Activated CD4-positive, alpha-beta memory T cell treated with anti-CD3 and anti-CD28 coated beads for 36 hours (primary cell): ENCODE data around the gene CFAP410. TPM values are rescaled to one million over a fixed set of nuclear protein-coding genes. Genes with fewer than 3 reads are reported as not detected.
"Not testable (repeated sequence)": the region's sequence is repeated elsewhere in the genome, so short reads cannot be mapped to it uniquely, and the experiment has no call there.

ENCODE experiments used
- CTCF ChIA-PET: fragments of 350-600 bp; sonication (Branson Sonifier 250); formaldehyde crosslinking; loops from one replicate; lab custom pipeline; 2021; ENCODE audit warnings: antibody characterized with exemption, inconsistent platforms; lab: Charles Lee
- POLR2A ChIA-PET: fragments of 350-600 bp; sonication (Branson Sonifier 250); formaldehyde crosslinking; loops from one replicate; lab custom pipeline; 2021; ENCODE audit warnings: antibody characterized with exemption; lab: Charles Lee
- DNase-seq: peaks from one replicate; pipeline ENCODE4 v3.0.0-alpha.2; 2020
- H3K27ac Mint-ChIP-seq: one replicate; pipeline ENCODE4 v1.8.0; 2021; ENCODE audit warnings: mixed read lengths
- H3K27me3 Mint-ChIP-seq: one replicate; pipeline ENCODE4 v1.8.0; 2021; ENCODE audit warnings: mixed read lengths
- H3K36me3 Mint-ChIP-seq: one replicate; pipeline ENCODE4 v1.8.0; 2021; ENCODE audit warnings: mixed read lengths
- H3K4me1 Mint-ChIP-seq: one replicate; pipeline ENCODE4 v1.8.0; 2021; ENCODE audit warnings: low read depth, mixed read lengths
- H3K4me3 Mint-ChIP-seq: one replicate; pipeline ENCODE4 v1.8.0; 2021; ENCODE audit warnings: mild to moderate bottlenecking, mixed read lengths
- H3K9me3 Mint-ChIP-seq: one replicate; pipeline ENCODE4 v1.8.0; 2021; ENCODE audit warnings: mixed read lengths
- intact Hi-C: fragments of 100-400 bp; cut with micrococcal nuclease; formaldehyde crosslinking; loops from one replicate; pipeline ENCODE4 v1.15.1; 2023
- total RNA-seq, 2 experiments: library from RNA; stranded (reverse); gene quantifications; one replicate each; pipeline ENCODE4 v1.2.3, GENCODE V29; 2021

Gene CFAP410
- total RNA-seq, 2 experiments from 2014 or later = 11.1 to 11.7 TPM

DNA sequence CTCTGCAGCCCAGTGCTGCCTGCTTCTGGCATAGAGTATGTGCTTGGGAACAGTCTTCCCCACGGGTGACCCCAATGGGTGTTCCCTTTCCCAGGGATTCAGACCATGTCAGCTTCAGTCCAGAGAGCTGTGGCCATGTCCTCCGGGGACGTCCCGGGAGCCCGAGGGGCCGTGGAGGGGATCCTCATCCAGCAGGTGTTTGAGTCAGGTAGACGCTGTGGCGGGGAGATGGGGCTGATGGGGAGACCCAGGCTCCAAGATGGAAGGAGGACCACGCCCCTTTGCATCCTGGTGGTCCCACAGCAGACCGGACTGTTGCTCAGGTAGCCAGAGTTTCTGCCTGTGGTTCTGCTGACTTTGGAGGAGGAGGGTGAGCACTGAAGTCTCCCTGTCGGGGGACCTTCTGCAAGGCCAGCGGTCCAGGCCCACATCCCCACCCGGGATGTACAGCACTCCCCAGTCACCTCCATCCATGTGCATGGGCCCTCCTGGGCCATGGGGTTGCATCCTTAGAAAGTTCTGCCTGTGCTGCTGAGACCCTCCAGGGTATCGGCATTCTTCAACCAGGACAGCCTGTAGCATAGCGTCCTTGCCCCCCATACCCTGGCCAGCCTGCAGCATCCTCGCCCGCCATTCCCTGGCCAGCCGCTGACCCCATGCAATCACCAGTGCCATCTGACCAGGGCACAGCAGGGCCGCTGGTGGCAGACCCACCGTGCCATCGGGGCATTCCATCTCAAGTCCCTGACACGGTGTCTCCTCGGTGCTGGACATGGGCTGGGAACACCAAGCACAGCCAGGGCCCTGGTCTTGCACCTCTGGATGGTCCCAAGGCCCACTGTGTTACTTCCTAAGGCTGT lies 50.7 kb downstream of the CFAP410 start:
- Mint-ChIP-seq H3K36me3 (no peaks in the 10 kb centered on the region), H3K9me3 (no peaks in the 10 kb centered on the region), H3K4me3 (no peak overlapping the region), H3K4me1 (no peaks in the 10 kb centered on the region), H3K27ac (no peak overlapping the region), H3K27me3 (peaks cover 3% of the 10 kb centered on the region)
- ChIA-PET POLR2A (no interaction called here), CTCF (interaction anchor here (2.3 kb wide), 1 partner anchor 9 kb away, joined by 11 read pairs; no protein-coding TSS in a partner anchor)
- no peak for DNase-seq
- intact Hi-C loops = no loop called here

DNA sequence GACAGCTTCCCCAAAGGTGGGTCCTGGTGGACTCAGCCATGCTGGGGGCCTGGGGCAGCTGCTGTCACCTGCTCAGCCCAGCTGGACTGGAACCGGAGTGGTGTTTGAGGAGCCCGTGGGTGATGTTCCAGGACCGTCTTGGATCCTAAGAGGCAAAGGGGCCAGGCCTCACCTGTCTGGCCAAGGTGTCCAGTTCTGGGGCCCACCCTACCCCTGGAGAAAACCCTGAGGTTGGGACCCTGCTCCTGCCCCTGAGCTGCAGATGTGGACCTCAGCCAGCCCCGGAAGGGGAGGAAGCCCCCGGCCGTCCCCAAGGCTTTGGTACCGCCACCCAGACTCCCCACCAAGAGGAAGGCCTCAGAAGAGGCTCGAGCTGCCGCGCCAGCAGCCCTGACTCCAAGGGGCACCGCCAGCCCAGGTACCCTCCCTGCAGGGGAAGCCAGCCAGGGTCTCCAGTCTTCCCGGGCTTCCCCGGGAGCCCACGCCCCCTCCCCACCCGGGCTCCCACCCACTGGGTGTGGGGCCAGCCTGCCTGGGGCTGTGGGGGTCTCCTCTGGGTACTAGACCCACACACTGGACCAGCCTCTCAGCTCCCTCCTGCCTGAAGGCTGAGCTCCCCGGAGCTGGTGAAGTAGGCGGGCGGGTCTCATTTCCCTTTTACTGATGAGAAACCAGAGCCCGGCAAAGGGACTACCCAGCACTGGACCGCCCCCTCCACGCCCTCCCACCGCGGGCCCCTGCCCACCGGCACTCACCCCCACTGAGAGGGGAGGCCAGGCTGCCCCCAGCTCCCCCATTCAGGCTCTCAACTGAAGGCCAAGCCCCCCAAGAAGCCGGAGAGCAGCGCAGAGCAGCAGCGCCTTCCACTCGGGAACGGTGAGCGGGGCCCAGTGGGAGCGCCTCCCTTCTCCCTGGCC lies 52.2 kb downstream of the CFAP410 start:
- H3K4me3 Mint-ChIP-seq = no peak overlapping the region
- no peaks in the 10 kb centered on the region for H3K4me1 Mint-ChIP-seq
- no peaks in the 10 kb centered on the region for H3K36me3 Mint-ChIP-seq
- no peak for DNase-seq
- H3K9me3 Mint-ChIP-seq = no peaks in the 10 kb centered on the region
- ChIA-PET CTCF (interaction anchor here (2.3 kb wide), 1 partner anchor 10 kb away, joined by 11 read pairs; no protein-coding TSS in a partner anchor), POLR2A (interaction anchor here (1.1 kb wide), 1 partner anchor 11 kb away, joined by 3 read pairs; no protein-coding TSS in a partner anchor)
- peaks cover 3% of the 10 kb centered on the region for H3K27me3 Mint-ChIP-seq
- intact Hi-C loops = no loop called here
- H3K27ac Mint-ChIP-seq = no peak overlapping the region

DNA sequence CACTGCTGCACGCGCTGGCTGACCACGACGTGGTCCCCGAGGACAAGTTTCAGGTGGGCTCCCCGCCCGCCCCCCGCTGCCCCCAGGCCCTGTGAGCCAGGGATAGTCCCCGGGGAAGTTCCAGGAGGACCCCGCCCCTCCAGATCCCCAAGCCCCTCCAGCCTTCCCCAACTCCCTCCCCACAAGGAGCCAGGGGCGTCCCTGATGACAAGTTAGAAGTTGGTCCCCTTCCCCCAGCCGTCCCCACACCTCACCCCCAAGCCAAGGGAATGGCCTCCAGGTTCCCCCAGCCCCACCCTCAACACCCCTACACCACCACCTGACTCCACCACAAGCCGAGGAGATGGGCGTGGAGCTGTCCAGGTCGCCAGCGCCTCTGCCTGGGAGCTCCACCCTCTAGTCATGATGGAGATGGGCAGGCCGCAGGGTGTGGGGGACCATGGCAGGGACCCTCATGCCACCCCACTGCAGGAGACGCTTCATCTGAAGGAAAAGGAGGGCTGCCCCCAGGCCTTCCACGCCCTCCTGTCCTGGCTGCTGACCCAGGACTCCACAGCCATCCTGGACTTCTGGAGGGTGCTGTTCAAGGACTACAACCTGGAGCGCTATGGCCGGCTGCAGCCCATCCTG lies 53.0 kb downstream of the CFAP410 start:
- peaks cover 3% of the 10 kb centered on the region for H3K27me3 Mint-ChIP-seq
- CTCF ChIA-PET = interaction anchor here (2.3 kb wide), 1 partner anchor 11 kb away, joined by 11 read pairs; no protein-coding TSS in a partner anchor
- DNase-seq = no peak
- H3K4me3 Mint-ChIP-seq = no peak overlapping the region
- H3K36me3 Mint-ChIP-seq = no peaks in the 10 kb centered on the region
- no peak overlapping the region for H3K27ac Mint-ChIP-seq
- no peaks in the 10 kb centered on the region for H3K9me3 Mint-ChIP-seq
- no peaks in the 10 kb centered on the region for H3K4me1 Mint-ChIP-seq
- POLR2A ChIA-PET = interaction anchor here (1.1 kb wide), 1 partner anchor 12 kb away, joined by 3 read pairs; no protein-coding TSS in a partner anchor
- intact Hi-C loops = no loop called here

DNA sequence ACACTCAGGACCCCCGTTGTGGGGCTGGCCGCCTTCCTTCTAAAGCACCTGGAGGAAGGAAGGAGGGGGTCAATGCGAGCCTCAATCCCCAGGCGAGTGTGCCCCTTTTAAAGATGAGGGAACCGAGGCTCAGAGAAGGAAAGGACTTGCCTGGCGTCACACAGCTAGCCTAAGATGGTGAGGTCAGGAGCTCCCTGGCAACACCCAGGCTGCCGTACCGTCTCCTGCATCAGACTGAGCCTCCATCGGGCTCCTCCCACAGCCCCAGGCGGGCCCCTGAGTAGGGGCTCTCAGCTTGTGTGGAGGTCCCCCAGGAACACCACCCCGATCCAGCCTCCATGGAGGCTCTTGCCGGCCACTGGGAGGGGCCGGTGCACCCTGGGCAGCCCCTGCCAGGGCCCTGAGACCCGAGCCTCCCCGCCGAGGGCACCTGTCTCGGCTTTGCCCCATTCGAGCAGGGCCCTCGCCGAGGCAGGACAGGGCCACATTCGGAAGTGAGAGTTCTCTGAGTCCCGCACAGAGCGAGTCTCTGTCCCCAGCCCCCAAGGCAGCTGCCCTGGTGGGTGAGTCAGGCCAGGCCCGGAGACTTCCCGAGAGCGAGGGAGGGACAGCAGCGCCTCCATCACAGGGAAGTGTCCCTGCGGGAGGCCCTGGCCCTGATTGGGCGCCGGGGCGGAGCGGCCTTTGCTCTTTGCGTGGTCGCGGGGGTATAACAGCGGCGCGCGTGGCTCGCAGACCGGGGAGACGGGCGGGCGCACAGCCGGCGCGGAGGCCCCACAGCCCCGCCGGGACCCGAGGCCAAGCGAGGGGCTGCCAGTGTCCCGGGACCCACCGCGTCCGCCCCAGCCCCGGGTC lies 53.8 kb downstream of the CFAP410 start, which contains the start of gene AIRE:
AIRE (plus strand) TSS at position 739 of the 855 bp plus-strand sequence. CDS start 131 bp downstream, outside the sequence.
- Mint-ChIP-seq H3K27me3 (peaks cover 3% of the 10 kb centered on the region), H3K36me3 (no peaks in the 10 kb centered on the region), H3K4me3 (no peak within 1 kb of the TSS), H3K27ac (no peak within 1 kb of the TSS), H3K4me1 (no peaks in the 10 kb centered on the region), H3K9me3 (no peaks in the 10 kb centered on the region)
- intact Hi-C loops = no loop called here
- CTCF ChIA-PET = no interaction called here
- DNase-seq = no peak
- POLR2A ChIA-PET = no interaction called here

DNA sequence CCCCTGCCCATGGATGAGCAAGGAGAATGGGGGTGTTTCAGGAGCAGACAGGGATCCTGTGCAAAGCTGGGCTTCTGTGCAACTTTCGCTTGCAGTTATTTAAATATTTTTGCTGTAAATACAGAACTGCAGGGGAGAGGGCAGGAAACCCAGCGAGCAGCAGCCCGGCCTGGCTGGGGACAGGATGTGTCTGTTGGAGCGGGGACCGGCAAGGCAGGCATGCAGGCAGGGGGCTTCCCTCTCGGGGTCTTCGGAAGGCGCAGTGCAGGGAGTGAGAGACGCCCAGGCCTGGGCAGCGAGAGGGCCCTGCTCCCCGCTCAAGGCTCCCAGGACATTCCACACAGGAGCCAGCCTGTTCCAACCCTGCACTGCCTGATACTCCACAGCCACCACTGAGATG lies 55.2 kb downstream of the CFAP410 start:
- Mint-ChIP-seq H3K4me1 (no peaks in the 10 kb centered on the region), H3K9me3 (no peaks in the 10 kb centered on the region), H3K4me3 (no peak overlapping the region), H3K27me3 (peaks cover 3% of the 10 kb centered on the region), H3K27ac (no peak overlapping the region), H3K36me3 (no peaks in the 10 kb centered on the region)
- POLR2A ChIA-PET = no interaction called here
- no peak for DNase-seq
- CTCF ChIA-PET = no interaction called here
- intact Hi-C loops = no loop called here

DNA sequence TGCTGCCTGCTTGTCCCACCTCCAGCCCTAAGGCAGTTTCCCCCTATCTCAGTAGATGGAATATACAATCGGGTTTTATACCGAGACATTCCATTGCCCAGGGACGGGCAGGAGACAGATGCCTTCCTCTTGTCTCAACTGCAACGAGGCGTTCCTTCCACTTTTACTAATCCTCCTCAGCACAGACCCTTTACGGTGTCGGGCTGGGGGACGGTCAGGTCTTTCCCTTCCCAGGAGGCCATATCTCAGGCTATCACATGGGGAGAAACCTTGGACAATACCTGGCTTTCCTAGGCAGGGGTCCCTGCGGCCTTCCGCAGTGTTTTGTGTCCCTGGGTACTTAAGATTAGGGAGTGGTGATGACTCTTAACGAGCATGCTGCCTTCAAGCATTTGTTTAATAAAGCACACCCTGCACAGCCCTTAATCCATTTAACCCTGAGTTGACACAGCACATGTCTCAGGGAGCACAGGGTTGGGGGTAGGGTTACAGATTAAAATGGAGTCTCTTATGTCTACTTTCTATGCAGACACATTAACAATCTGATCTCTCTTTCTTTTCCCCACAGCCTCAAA lies 55.9 kb downstream of the CFAP410 start:
- POLR2A ChIA-PET, intact Hi-C loops, H3K4me1 Mint-ChIP-seq: not testable (repeated sequence)

DNA sequence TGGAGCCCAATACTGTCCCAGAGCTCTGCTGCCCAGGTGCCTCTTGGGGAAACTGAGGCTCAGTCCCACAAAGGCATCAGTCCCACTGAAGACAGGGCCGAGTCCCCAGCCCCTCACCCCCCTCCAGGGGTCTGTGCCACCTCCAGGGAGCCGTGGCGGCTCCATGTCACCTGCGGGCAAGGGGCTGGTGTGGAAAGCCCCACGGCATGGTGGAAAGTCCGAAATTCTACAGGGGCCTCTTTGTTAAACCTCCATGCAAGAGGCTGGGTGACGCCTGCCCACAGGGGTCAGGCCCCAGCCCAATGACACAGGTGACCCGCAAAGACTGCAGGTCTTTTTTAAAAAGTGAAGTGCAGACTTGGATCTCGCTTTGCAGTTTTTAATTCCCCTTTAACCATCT lies 56.8 kb downstream of the CFAP410 start:
- Mint-ChIP-seq H3K27me3 (no peaks in the 10 kb centered on the region), H3K36me3 (no peaks in the 10 kb centered on the region), H3K4me1 (no peaks in the 10 kb centered on the region), H3K9me3 (no peaks in the 10 kb centered on the region), H3K27ac (no peak overlapping the region), H3K4me3 (no peak overlapping the region)
- DNase-seq = no peak
- CTCF ChIA-PET = no interaction called here
- intact Hi-C loops = no loop called here
- POLR2A ChIA-PET = no interaction called here

More for the DNA sequence above, 55.9 kb downstream of the CFAP410 start:
- CTCF ChIA-PET, DNase-seq, H3K36me3 Mint-ChIP-seq, H3K4me3 Mint-ChIP-seq, H3K9me3 Mint-ChIP-seq, H3K27ac Mint-ChIP-seq, H3K27me3 Mint-ChIP-seq: not testable (repeated sequence)

DNA sequence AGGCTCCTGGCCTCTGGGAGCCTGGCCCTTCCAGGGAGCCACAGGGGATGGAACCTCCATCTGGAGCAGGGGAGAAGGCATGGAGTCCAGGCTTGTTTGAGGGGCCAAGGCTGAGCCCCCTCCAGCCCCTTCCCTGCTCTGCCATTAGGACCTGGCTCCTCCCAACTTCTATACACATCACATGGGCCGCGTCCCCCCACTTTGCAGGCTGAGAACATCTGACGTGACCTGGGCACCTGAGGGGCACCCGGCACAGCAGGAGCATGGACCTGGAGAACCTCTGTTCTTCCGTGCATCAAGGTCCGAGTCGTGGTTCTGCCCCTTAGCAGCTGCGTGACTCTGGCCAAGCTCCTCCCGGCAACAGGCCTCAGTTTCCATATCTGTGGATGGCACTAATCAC lies 57.4 kb downstream of the CFAP410 start:
- Mint-ChIP-seq H3K4me3 (no peak overlapping the region), H3K27ac (no peak overlapping the region), H3K27me3 (no peaks in the 10 kb centered on the region), H3K36me3 (no peaks in the 10 kb centered on the region), H3K9me3 (no peaks in the 10 kb centered on the region), H3K4me1 (no peaks in the 10 kb centered on the region)
- CTCF ChIA-PET = no interaction called here
- DNase-seq = no peak
- POLR2A ChIA-PET = no interaction called here
- intact Hi-C loops = no loop called here

DNA sequence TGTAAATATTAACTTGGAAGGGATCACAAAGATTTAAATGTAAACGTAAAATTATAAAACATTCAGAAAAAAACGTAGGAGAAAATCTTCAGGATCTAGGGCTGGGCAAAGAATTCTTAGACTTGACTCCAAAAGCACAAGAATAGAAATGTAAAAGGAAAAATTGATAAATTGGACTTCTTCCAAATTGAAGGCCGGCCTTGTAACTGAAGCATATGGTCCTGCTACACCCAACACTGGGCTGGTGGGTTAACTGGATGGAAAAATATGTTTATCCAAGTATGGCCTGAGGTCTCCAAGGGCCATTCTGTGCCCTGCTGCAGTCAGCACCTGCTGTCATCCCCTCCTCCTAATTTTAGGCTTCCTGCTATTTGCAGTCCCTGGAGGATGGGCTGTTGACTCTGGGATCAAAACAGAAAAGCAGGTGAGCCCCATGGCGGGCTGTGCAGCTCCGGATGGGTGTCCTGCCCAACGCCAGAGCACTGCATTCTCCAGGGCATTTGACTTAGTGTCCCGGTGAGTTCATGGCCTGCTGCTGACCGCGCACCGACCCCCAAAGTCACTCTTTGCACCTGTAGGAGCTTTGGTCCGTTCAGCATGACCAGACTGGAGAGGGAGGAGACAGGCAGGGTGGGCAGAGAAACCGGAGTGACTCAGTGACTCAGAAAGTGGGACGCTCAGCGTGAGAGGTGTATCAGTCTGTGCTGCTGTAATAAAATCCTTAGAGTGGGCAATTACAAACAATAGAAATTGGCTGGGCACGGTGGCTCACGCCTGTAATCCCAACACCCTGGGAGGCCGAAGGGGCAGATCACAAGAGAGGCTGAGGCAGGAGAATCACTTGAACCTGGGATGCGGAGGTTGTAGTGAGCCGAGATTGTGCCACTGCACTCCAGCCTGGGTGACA lies 59.6 kb downstream of the CFAP410 start:
- no peak overlapping the region for H3K27ac Mint-ChIP-seq
- no peaks in the 10 kb centered on the region for H3K36me3 Mint-ChIP-seq
- ChIA-PET POLR2A (no interaction called here), CTCF (no interaction called here)
- no peaks in the 10 kb centered on the region for H3K9me3 Mint-ChIP-seq
- H3K27me3 Mint-ChIP-seq = no peaks in the 10 kb centered on the region
- H3K4me1 Mint-ChIP-seq = no peaks in the 10 kb centered on the region
- intact Hi-C loops = no loop called here
- DNase-seq = no peak
- no peak overlapping the region for H3K4me3 Mint-ChIP-seq
